NCI-H1417 (cell line): ENCODE data around the gene SCO2.
"Not testable (repeated sequence)": the region's sequence is repeated elsewhere in the genome, so short reads cannot be mapped to it uniquely, and the experiment has no call there.

Experiments
- DNase-seq, 3 experiments: peaks; one replicate each; lab custom pipeline; 2025; lab: John Stamatoyannopoulos, UW

The SCO2 gene

DNA sequence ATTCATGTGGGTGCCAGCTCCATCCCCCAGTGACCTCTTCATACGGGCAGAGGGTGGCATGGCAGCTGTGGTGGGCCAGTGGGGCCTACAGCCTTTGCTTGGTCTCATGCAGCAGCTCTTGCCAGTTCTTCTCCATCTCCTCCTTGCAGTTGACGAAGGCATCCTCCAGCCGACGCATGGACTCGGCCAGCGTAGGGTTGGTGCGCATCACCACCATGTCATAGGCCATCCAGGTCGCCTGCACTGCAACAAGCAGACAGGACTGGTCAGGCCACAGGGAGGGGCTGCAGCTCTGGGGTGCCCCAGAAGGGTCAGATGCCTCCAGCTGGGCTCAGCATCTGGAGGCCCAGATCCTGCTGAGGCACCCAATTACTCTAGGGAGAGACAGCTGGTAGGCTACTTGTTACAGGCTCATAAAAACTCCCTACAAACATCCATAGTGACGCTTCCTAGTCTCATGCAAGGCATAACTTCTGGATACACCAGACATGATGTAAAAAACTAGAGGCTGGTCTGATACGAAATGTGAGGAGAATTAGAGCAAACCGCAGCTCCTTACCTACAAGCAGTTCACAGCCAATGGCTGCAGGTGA, 25.9 kb upstream of the SCO2 start:
- no peak for DNase-seq

- DNase-seq, result no peak
These were observed 25.0 kb upstream of the SCO2 start for GRCh38 chr22:50550395-50550794.

DNA sequence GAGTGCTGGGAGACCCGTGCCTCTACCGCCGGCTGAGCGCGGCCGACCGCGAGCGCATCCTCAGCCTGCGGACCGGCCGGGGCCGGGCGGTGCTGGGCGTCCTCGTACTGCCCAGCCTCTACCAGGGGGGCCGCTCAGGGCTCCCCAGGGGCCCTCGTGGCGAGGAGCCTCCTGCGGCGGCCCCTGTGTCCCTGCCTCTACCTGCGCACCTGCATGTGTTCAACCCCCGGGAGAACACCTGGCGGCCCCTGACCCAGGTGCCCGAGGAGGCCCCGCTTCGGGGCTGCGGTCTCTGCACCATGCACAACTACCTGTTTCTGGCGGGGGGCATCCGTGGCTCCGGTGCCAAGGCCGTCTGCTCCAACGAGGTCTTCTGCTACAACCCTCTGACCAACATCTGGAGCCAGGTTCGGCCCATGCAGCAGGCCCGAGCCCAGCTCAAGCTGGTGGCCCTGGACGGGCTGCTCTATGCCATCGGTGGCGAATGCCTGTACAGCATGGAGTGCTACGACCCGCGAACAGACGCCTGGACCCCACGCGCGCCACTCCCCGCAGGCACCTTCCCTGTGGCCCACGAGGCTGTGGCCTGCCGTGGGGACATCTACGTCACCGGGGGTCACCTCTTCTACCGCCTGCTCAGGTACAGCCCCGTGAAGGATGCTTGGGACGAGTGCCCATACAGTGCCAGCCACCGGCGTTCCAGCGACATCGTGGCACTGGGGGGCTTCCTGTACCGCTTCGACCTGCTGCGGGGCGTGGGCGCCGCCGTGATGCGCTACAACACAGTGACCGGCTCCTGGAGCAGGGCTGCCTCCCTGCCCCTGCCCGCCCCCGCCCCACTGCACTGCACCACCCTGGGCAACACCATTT, 23.8 kb upstream of the SCO2 start:
- DNase-seq, result no peak

DNA sequence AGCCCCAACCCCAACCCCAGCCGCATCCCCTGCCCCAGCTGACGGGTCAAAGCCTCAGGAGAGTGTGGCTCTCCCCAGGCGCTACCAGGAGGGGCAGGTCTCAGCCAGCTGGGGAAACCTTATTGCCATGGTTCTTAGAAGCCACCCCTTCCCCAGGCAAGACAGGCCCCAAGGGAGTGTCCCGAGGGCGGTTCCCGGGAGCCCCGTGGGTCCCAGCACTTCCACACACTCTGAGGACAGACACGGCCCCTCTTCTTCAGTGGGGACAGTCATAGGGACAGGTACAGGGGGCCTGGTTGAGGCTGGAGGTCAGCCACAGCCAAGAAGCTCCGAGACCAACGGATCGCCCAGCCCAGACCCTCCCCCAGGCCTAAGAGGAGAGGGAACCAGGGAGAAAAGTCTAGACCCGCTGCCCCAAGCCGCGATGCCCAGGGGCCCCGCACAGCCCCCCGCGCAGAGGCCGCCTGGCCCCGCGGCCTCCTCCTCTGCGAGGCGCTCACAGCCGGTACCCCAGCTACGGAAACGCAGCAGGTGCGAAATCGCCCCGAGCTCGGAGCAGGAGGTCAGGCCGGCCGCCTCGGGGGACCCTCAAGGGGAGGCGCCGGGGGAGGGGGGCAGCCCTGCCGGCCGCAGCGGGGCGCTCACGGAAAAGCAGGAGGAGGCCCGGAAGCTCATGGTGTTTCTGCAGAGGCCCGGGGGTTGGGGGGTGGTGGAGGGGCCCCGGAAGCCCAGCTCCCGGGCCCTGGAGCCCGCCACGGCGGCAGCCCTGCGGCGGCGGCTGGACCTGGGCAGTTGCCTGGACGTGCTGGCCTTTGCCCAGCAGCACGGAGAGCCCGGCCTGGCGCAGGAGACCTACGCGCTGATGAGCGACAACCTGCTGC, 22.9 kb upstream of the SCO2 start:
- DNase-seq, result no peak

GRCh38 chr22:50547263-50547985, 22.0 kb upstream of the SCO2 start:
- no peak for DNase-seq

GRCh38 chr22:50546326-50547262, 21.2 kb upstream of the SCO2 start:
- no peak for DNase-seq

DNA sequence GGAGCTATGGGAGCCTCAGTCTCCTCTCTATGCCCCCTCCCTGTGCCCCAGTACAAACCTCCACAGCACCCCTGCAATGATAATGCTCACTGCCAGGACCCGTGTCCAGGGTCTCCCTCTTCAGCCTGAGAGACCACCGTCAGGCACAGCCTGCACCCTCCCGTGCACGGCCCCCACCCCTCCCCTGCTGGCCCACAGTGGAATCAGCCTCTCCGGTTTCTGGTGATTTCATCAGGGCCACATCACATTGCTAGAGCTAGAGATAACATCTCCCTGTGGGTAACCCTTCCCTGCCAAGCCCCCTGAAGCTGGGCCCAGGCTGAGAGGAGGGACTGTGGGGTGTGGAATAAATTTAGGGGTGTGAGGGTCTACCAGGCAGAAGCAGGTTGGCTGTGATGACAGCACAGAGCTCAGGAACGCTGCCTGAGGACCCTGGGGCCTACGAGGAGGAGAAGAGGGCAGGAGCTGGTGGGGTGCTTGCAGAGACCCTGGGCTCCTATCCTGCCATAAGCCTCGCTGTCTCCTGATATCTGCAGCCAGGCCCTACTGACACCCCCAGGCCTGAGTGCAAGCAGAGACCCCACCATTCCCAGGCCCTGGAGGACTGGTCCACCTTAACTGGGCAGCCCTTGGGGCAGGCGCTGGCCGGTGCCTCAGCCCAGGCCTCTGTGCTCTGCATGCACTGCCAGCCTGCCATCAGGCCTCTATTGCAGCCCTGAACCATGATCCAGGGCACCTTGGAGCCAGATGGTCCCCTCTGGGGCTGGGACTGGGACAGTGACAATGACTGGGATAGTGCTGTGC, 20.3 kb upstream of the SCO2 start, which contains the start of gene KLHDC7B:
KLHDC7B (plus strand) TSS at position 378 of the 804 bp plus-strand sequence; CDS start at position 723, 345 bp downstream.
- no peak for DNase-seq

DNA sequence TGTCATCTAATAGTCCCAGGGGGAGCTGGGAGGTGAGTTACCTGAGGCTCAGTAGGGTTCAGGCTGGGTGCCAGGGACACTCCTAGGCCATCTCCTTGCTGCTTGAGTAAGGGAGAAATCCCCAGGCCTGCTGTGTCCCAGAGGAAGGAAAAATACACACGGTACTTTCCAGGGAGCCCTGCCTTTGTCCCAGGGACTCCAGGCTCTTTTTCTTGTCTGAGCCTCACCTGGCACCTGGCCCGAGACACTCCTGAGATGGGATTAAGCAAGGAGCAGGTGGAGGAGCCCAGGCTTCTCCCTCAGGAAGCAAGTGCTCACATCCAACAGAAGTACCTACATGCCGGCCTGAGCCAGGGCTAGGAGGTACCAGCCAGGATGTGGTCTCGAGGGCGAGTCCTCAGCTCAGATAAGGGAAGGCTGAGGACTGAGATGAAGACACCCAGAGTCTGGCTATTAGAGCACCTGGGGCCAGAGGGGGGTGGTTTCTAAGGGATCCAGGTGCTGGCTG, 19.4 kb upstream of the SCO2 start:
- no peak for DNase-seq

- peak; percentile 6 to 26 (median 20) for DNase-seq
These were observed 18.8 kb upstream of the SCO2 start for GRCh38 chr22:50544078-50544745.

GRCh38 chr22:50542416-50542927, 17.1 kb upstream of the SCO2 start:
- no peak for DNase-seq

GRCh38 chr22:50541667-50542026, 16.2 kb upstream of the SCO2 start:
- not testable (repeated sequence) for DNase-seq

DNA sequence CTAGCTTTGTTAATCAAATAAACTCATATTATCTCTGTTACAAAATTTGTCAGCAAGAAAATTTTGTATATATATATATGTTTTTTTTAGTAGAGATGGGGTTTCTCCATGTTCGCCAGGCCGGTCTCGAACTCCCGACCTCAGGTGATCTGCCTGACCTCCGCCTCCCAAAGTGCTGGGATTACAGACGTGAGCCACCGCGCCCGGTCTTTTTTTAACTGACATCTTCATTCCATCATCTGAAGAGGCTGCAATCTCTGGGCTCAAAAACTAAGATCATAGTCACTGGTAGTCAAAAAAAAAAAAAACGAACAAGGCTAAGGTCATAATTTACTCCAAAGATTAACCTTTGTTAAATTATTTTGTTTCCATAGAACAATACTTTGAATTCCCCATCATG, 15.0 kb upstream of the SCO2 start:
- no peak for DNase-seq

GRCh38 chr22:50537765-50538164, 12.4 kb upstream of the SCO2 start:
- DNase-seq, result no peak

- DNase-seq, result no peak
These were observed 10.8 kb upstream of the SCO2 start for GRCh38 chr22:50536226-50536625.

GRCh38 chr22:50535113-50535512, 9.7 kb upstream of the SCO2 start:
- DNase-seq, result no peak

- not testable (repeated sequence) for DNase-seq
These were observed 8.7 kb upstream of the SCO2 start for GRCh38 chr22:50533856-50534711.

DNA sequence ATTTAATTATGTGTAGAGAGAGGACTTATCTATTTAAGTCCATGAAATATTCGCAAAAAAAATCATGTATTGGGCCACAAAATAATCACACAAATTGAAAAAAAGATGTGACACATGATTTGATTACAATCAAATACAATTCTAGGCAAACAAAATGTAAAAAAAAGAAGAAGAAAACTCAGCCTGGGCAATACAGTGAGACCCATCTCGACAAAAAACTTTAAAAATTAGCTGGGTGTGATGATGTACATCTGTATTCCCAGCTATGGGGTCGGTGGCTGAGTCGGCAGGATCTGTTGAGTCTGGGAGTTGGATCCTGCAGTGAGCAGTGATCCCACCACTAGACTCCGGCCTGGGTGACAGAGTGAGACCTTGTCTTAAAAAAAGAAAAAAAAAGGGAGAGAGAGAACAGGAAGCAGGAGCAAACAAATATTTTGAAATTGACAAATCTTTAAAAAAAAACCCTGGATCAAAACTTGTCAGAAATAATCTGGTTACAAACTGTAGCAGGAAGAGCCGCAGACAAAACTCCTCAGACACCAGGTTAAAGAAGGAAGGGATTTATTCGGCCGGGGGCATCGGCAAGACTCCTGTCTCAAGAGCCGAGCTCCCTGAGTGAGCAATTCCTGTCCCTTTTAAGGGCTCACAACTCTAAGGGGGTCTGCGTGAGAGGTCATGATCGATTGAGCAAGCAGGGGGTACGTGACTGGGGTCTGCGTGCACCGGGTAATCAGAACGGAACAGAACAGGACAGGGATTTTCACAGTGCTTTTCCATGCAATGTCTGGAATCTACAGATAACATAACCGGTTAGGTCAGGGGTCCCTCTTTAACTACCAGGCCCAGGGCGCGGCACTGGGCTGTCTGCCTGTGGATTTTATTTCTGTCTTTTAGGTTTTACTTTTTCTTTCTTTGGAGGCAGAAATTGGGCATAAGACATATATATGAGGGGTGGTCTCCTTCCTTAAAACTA, 7.7 kb upstream of the SCO2 start:
- DNase-seq, result no peak
